Memory B cell (primary cell): Measurements from ENCODE around the gene FIGN.

ENCODE experiments used
- ATAC-seq: fragments of 150-1000 bp; cut with Tn5 transposase; 2 replicates; pipeline ENCODE4 v1.10.0; 2021; ENCODE audit warnings: low read depth, mild to moderate bottlenecking, moderate library complexity
- DNase-seq, 2 donors: peaks; one replicate each; pipeline ENCODE4 v3.0.0; 2022; ENCODE audit warnings: low spot score in 2 of 2
- H3K27ac Mint-ChIP-seq: one replicate; pipeline ENCODE4 v1.8.0; 2022; ENCODE audit warnings: mild to moderate bottlenecking, moderate library complexity, mixed read lengths
- H3K27me3 Mint-ChIP-seq: one replicate; pipeline ENCODE4 v1.8.0; 2022; ENCODE audit warnings: mixed read lengths
- H3K36me3 Mint-ChIP-seq: one replicate; pipeline ENCODE4 v1.8.0; 2022; ENCODE audit warnings: mild to moderate bottlenecking, mixed read lengths
- H3K4me1 Mint-ChIP-seq: one replicate; pipeline ENCODE4 v1.8.0; 2022; ENCODE audit warnings: mixed read lengths
- H3K4me3 Mint-ChIP-seq: one replicate; pipeline ENCODE4 v1.8.0; 2022; ENCODE audit warnings: mild to moderate bottlenecking, moderate library complexity, mixed read lengths
- H3K9me3 Mint-ChIP-seq: one replicate; pipeline ENCODE4 v1.8.0; 2022; ENCODE audit warnings: mixed read lengths

Gene FIGN

GRCh38 chr2:163731735-163732134 lies 4.1 kb downstream of the FIGN start:
- Mint-ChIP-seq H3K27ac (no peak overlapping the region), H3K4me1 (peaks cover 5% of the 10 kb centered on the region), H3K4me3 (no peak overlapping the region), H3K27me3 (peaks cover 9% of the 10 kb centered on the region), H3K9me3 (peaks cover 3% of the 10 kb centered on the region), H3K36me3 (no peaks in the 10 kb centered on the region)
- DNase-seq (no peak), ATAC-seq (no peak)

DNA sequence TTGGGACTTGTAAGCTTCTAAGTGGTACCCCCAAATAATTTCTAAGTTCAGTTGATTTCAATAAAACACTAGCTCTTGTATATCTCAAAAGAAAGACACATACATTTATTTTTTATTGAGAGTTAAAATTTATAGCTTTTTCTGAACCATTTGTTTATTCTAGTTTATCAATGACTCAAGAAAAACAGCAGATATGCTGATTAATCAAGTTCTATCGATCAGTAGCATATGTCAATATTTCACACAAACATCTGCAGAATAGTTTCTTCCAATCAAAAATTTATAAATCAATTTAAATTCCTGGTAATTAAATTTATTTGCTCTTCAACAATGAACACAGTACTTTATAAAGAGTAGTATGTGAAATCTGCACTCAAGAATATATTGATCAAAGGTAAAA lies 5.3 kb downstream of the FIGN start:
- no peak for DNase-seq
- Mint-ChIP-seq H3K36me3 (no peaks in the 10 kb centered on the region), H3K4me3 (no peak overlapping the region), H3K4me1 (no peaks in the 10 kb centered on the region), H3K27me3 (peaks cover 4% of the 10 kb centered on the region), H3K27ac (no peak overlapping the region), H3K9me3 (peaks cover 1% of the 10 kb centered on the region)
- ATAC-seq = no peak

DNA sequence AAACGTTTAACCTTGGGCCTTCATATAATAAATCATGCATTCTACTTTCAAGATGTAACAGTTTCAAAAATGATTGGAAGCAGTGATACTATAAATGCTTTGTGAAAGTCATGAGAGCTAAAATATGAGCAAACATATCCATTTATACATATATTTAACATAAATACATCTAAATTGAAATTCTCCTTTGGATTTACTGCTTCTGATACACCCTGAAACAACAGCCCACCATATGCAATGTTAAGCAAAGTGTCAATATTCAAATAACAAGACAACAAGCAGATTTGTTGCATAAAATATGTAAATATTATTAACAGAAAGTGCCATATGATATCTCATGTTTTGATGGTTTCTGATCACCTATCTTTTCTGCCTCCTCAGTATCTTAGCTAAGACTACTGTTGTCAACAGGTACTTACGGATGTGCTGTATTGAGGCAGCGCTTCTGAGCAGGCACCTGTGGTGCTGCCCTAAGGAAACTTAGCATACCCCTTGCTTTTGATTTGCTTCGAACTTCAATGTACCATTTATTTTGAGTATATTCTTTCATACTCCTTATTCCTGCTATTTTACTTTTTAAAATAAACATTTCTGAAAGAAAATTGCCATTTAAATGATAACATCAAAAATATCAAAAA lies 6.1 kb downstream of the FIGN start:
- ATAC-seq (no peak), DNase-seq (no peak)
- Mint-ChIP-seq H3K27ac (no peak overlapping the region), H3K36me3 (no peaks in the 10 kb centered on the region), H3K4me3 (no peak overlapping the region), H3K27me3 (peaks cover 3% of the 10 kb centered on the region), H3K9me3 (peaks cover 1% of the 10 kb centered on the region), H3K4me1 (no peaks in the 10 kb centered on the region)

DNA sequence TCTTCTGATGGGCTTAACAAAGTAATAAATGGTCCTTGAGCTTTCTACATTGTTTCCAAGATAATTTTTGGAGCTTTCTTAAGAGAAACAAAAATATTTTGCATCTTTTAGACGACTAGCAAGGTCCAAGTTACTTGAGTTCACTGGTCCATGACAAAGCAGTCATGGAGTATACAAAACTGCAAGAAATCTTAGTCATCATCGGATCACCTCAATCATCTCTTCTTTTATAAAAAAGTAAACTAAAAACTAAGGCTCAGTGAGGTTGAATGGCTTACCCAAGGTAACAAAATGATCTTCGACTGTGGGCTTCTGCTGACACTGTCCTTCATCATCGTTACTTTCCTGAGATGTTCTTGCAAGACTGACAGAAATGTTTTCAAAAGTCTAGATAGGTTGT lies 11.9 kb downstream of the FIGN start:
- Mint-ChIP-seq H3K4me3 (no peak overlapping the region), H3K27me3 (no peaks in the 10 kb centered on the region), H3K4me1 (no peaks in the 10 kb centered on the region), H3K9me3 (peaks cover 1% of the 10 kb centered on the region), H3K27ac (no peak overlapping the region), H3K36me3 (no peaks in the 10 kb centered on the region)
- DNase-seq (no peak), ATAC-seq (no peak)

- no peak for ATAC-seq
- DNase-seq = no peak
- H3K9me3 Mint-ChIP-seq = peaks cover 1% of the 10 kb centered on the region
- no peak overlapping the region for H3K4me3 Mint-ChIP-seq
- H3K27me3 Mint-ChIP-seq = no peaks in the 10 kb centered on the region
- H3K36me3 Mint-ChIP-seq = no peaks in the 10 kb centered on the region
- no peak overlapping the region for H3K27ac Mint-ChIP-seq
- no peaks in the 10 kb centered on the region for H3K4me1 Mint-ChIP-seq
Measured at GRCh38 chr2:163723348-163723747, 12.5 kb downstream of the FIGN start.

- Mint-ChIP-seq H3K9me3 (peaks cover 1% of the 10 kb centered on the region), H3K36me3 (no peaks in the 10 kb centered on the region), H3K27me3 (no peaks in the 10 kb centered on the region), H3K27ac (no peak overlapping the region), H3K4me3 (no peak overlapping the region), H3K4me1 (no peaks in the 10 kb centered on the region)
- no peak for ATAC-seq
- DNase-seq = no peak
Measured at GRCh38 chr2:163719331-163719730, 16.5 kb downstream of the FIGN start.

- H3K4me3 Mint-ChIP-seq = no peak overlapping the region
- H3K9me3 Mint-ChIP-seq = peaks cover 1% of the 10 kb centered on the region
- ATAC-seq (no peak), DNase-seq (no peak)
- H3K27me3 Mint-ChIP-seq = no peaks in the 10 kb centered on the region
- H3K27ac Mint-ChIP-seq = no peak overlapping the region
- H3K4me1 Mint-ChIP-seq = no peaks in the 10 kb centered on the region
- no peaks in the 10 kb centered on the region for H3K36me3 Mint-ChIP-seq
Measured at GRCh38 chr2:163717993-163718680, 17.7 kb downstream of the FIGN start.

DNA sequence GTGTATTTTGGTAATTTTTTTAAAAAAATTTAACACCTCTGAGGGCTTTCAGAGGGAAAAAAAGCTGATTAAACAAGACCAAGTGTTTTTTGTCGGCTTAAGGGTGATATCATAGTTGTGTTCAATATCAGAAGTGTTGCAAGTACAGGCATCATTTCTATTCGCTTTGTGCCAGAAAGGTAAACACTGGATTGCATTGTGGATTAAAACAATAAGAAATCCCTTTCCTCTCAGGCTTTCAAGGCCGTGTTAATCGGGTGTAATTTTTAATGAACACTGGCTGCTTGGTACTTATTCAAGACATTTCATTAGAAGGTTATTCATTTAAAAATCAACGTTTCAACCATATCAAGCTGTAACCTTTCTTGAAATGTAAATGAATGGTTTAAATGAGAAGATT lies 18.3 kb downstream of the FIGN start:
- Mint-ChIP-seq H3K27me3 (no peaks in the 10 kb centered on the region), H3K4me3 (no peak overlapping the region), H3K27ac (no peak overlapping the region), H3K4me1 (no peaks in the 10 kb centered on the region), H3K36me3 (no peaks in the 10 kb centered on the region), H3K9me3 (peaks cover 1% of the 10 kb centered on the region)
- DNase-seq (no peak), ATAC-seq (no peak)

GRCh38 chr2:163716101-163716500 lies 19.7 kb downstream of the FIGN start:
- peaks cover 1% of the 10 kb centered on the region for H3K9me3 Mint-ChIP-seq
- H3K27me3 Mint-ChIP-seq = no peaks in the 10 kb centered on the region
- H3K4me3 Mint-ChIP-seq = no peak overlapping the region
- DNase-seq (no peak), ATAC-seq (no peak)
- no peak overlapping the region for H3K27ac Mint-ChIP-seq
- no peaks in the 10 kb centered on the region for H3K4me1 Mint-ChIP-seq
- no peaks in the 10 kb centered on the region for H3K36me3 Mint-ChIP-seq

GRCh38 chr2:163715668-163716067 lies 20.1 kb downstream of the FIGN start:
- Mint-ChIP-seq H3K4me1 (no peaks in the 10 kb centered on the region), H3K36me3 (no peaks in the 10 kb centered on the region), H3K9me3 (peaks cover 1% of the 10 kb centered on the region), H3K27me3 (no peaks in the 10 kb centered on the region), H3K27ac (no peak overlapping the region), H3K4me3 (no peak overlapping the region)
- ATAC-seq (no peak), DNase-seq (no peak)

GRCh38 chr2:163715199-163715598 lies 20.6 kb downstream of the FIGN start:
- Mint-ChIP-seq H3K4me1 (no peaks in the 10 kb centered on the region), H3K27me3 (no peaks in the 10 kb centered on the region), H3K9me3 (peaks cover 1% of the 10 kb centered on the region), H3K4me3 (no peak overlapping the region), H3K36me3 (no peaks in the 10 kb centered on the region), H3K27ac (no peak overlapping the region)
- ATAC-seq (no peak), DNase-seq (no peak)

- Mint-ChIP-seq H3K4me1 (no peaks in the 10 kb centered on the region), H3K9me3 (no peaks in the 10 kb centered on the region), H3K36me3 (no peaks in the 10 kb centered on the region), H3K4me3 (no peak overlapping the region), H3K27ac (no peak overlapping the region), H3K27me3 (no peaks in the 10 kb centered on the region)
- ATAC-seq (no peak), DNase-seq (no peak)
Measured at GRCh38 chr2:163713534-163714311, 22.1 kb downstream of the FIGN start.

GRCh38 chr2:163711699-163712098 lies 24.1 kb downstream of the FIGN start:
- Mint-ChIP-seq H3K4me1 (no peaks in the 10 kb centered on the region), H3K4me3 (no peak overlapping the region), H3K27me3 (no peaks in the 10 kb centered on the region), H3K36me3 (no peaks in the 10 kb centered on the region), H3K27ac (no peak overlapping the region), H3K9me3 (no peaks in the 10 kb centered on the region)
- ATAC-seq = no peak
- no peak for DNase-seq

DNA sequence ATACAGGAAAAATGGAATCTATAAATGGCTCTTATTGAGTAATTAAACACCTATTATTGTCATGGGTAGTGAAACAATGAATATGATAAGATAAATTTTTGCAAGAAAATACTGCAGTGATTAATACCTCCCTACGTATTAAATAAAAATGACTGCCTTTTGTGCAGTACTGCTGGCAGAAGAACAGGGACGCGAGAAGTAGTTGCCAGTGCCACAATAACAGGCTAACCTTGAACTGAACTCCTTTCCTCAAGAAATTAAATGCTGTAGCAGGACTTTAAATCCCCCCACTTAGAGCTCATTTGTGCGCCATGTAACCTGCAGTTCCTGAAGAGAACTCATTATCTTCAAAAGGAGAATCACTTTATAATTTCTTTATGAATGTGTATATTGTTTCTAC lies 24.6 kb downstream of the FIGN start:
- no peak for DNase-seq
- H3K36me3 Mint-ChIP-seq = no peaks in the 10 kb centered on the region
- H3K4me1 Mint-ChIP-seq = no peaks in the 10 kb centered on the region
- no peak for ATAC-seq
- no peak overlapping the region for H3K27ac Mint-ChIP-seq
- H3K27me3 Mint-ChIP-seq = no peaks in the 10 kb centered on the region
- H3K9me3 Mint-ChIP-seq = no peaks in the 10 kb centered on the region
- H3K4me3 Mint-ChIP-seq = no peak overlapping the region
